Spinal cord (tissue), 10 donors: ENCODE measurements around the gene HSPA8. TPM values are rescaled to one million over a fixed set of nuclear protein-coding genes. Genes with fewer than 3 reads are reported as not detected.
"Not testable (repeated sequence)": the region's sequence is repeated elsewhere in the genome, so short reads cannot be mapped to it uniquely, and the experiment has no call there.

ENCODE experiments used
- DNase-seq, 6 donors: peaks; one replicate each; pipeline versions ENCODE4 v3.0.0 to v3.0.0-alpha.2; 2013 to 2015; ENCODE audit warnings: low spot score in 6 of 6, low read depth in 4 of 6
- H3K27ac ChIP-seq: one replicate; pipeline ENCODE4 v1.5.1; 2013; ENCODE audit warnings: low read depth, low read length, control low read depth
- H3K27me3 ChIP-seq: one replicate; pipeline ENCODE4 v1.6.1; 2013; ENCODE audit warnings: low read length; ENCODE audit not compliant: control insufficient read depth, insufficient read depth
- H3K36me3 ChIP-seq: one replicate; pipeline ENCODE4 v1.6.1; 2013; ENCODE audit warnings: low read length; ENCODE audit not compliant: control insufficient read depth, insufficient read depth
- H3K4me1 ChIP-seq: one replicate; pipeline ENCODE4 v1.6.1; 2013; ENCODE audit warnings: low read length; ENCODE audit not compliant: control insufficient read depth, insufficient read depth
- H3K4me3 ChIP-seq: one replicate; pipeline ENCODE4 v1.5.1; 2013; ENCODE audit warnings: low read depth, low read length, control low read depth
- H3K9me3 ChIP-seq: one replicate; pipeline ENCODE4 v1.6.1; 2013; ENCODE audit warnings: low read length; ENCODE audit not compliant: control insufficient read depth, insufficient read depth
- WGBS: methylation state at CpG from one replicate; pipeline ENCODE4 v1.1.5; 2013; ENCODE audit warnings: missing lambda C conversion rate; ENCODE audit not compliant: insufficient coverage; 5-methylcytosine and 5-hydroxymethylcytosine counted together
- polyA plus RNA-seq, 2 donors: library from polyadenylated mRNA; unstranded; fragments of 120-200 nt; gene quantifications; one replicate each; pipeline ENCODE4 v1.2.1, GENCODE V29; 2013; ENCODE audit not compliant: insufficient read length in 2 of 2
- total RNA-seq, 2 donors: library from RNA; depleted of rRNA in 1 of 2; stranded (reverse); fragments of 120-200 nt in 1 of 2; fragments of >200 nt in 1 of 2; gene quantifications; one replicate each; pipeline versions ENCODE4 v1.2.3 to v1.2.4, GENCODE V29; 2013 to 2014
- donor health status: healthy.

Gene HSPA8
- total and polyA plus RNA-seq, 4 donors: 1,345 to 2,564 (median 1,492) TPM

- H3K9me3 ChIP-seq: no peaks in the 10 kb centered on the region
- no peak overlapping the region for H3K27ac ChIP-seq
- 80% methylated on average over 1 of the region's 3 CpGs for WGBS
- no peaks in the 10 kb centered on the region for H3K27me3 ChIP-seq
- no peak overlapping the region for H3K4me3 ChIP-seq
- peak in 2 of 6 donors; percentile 66 to 86 for DNase-seq
- H3K36me3 ChIP-seq: no peaks in the 10 kb centered on the region
- peaks cover 4% of the 10 kb centered on the region for H3K4me1 ChIP-seq
Observed at GRCh38 chr11:123093739-123094138, 31.8 kb upstream of the HSPA8 start.

GRCh38 chr11:123091506-123091905 is 29.6 kb upstream of the HSPA8 start:
- Histone ChIP-seq H3K27ac (no peak overlapping the region), H3K9me3 (no peaks in the 10 kb centered on the region), H3K4me3 (no peak overlapping the region), H3K27me3 (no peaks in the 10 kb centered on the region), H3K36me3 (no peaks in the 10 kb centered on the region), H3K4me1 (peaks cover 4% of the 10 kb centered on the region)
- WGBS: 65% methylated on average over 2 of the region's 6 CpGs
- DNase-seq: peak in 1 of 6 donors; percentile 61

GRCh38 chr11:123090168-123090567 is 28.2 kb upstream of the HSPA8 start:
- WGBS: no CpG with 5 or more reads among the region's 8 CpGs
- not testable (repeated sequence) for H3K4me1 ChIP-seq, H3K27ac ChIP-seq, H3K36me3 ChIP-seq, DNase-seq, H3K4me3 ChIP-seq, H3K27me3 ChIP-seq, H3K9me3 ChIP-seq

GRCh38 chr11:123088896-123089295 is 27.0 kb upstream of the HSPA8 start:
- H3K4me1 ChIP-seq, DNase-seq, H3K4me3 ChIP-seq, H3K27me3 ChIP-seq, H3K27ac ChIP-seq, H3K36me3 ChIP-seq, H3K9me3 ChIP-seq: not testable (repeated sequence)
- 94% methylated on average over 7 of the region's 10 CpGs for whole genome bisulfite sequencing

GRCh38 chr11:123087657-123088056 is 25.7 kb upstream of the HSPA8 start:
- no CpG with 5 or more reads among the region's 5 CpGs for WGBS
- not testable (repeated sequence) for H3K36me3 ChIP-seq, H3K9me3 ChIP-seq, H3K27ac ChIP-seq, H3K4me3 ChIP-seq, DNase-seq, H3K27me3 ChIP-seq, H3K4me1 ChIP-seq

GRCh38 chr11:123086305-123086704 is 24.4 kb upstream of the HSPA8 start:
- Histone ChIP-seq H3K27ac (no peak overlapping the region), H3K9me3 (no peaks in the 10 kb centered on the region), H3K36me3 (no peaks in the 10 kb centered on the region), H3K4me1 (no peaks in the 10 kb centered on the region), H3K4me3 (no peak overlapping the region), H3K27me3 (no peaks in the 10 kb centered on the region)
- WGBS: 78% methylated on average over 1 of the region's 1 CpG
- peak in 2 of 6 donors; percentile 31 to 65 for DNase-seq

- H3K27ac ChIP-seq: no peak overlapping the region
- no peaks in the 10 kb centered on the region for H3K4me1 ChIP-seq
- DNase-seq: no peak
- H3K27me3 ChIP-seq: no peaks in the 10 kb centered on the region
- H3K36me3 ChIP-seq: no peaks in the 10 kb centered on the region
- H3K4me3 ChIP-seq: no peak overlapping the region
- no CpG with 5 or more reads among the region's 5 CpGs for WGBS
- no peaks in the 10 kb centered on the region for H3K9me3 ChIP-seq
Observed at GRCh38 chr11:123085497-123085896, 23.6 kb upstream of the HSPA8 start.

- Histone ChIP-seq H3K36me3 (no peaks in the 10 kb centered on the region), H3K27ac (no peak overlapping the region), H3K27me3 (no peaks in the 10 kb centered on the region), H3K9me3 (no peaks in the 10 kb centered on the region), H3K4me3 (no peak overlapping the region), H3K4me1 (no peaks in the 10 kb centered on the region)
- WGBS: 97% methylated on average over 7 of the region's 7 CpGs
- DNase-seq: no peak
Observed at GRCh38 chr11:123084454-123084853, 22.5 kb upstream of the HSPA8 start.

GRCh38 chr11:123083623-123084029 is 21.7 kb upstream of the HSPA8 start:
- H3K4me1 ChIP-seq: no peaks in the 10 kb centered on the region
- H3K27ac ChIP-seq: no peak overlapping the region
- no peak overlapping the region for H3K4me3 ChIP-seq
- peak in 1 of 6 donors; percentile 75 for DNase-seq
- WGBS: 19% methylated on average over 4 of the region's 4 CpGs
- H3K36me3 ChIP-seq: no peaks in the 10 kb centered on the region
- H3K9me3 ChIP-seq: no peaks in the 10 kb centered on the region
- no peaks in the 10 kb centered on the region for H3K27me3 ChIP-seq

- no peak for DNase-seq
- WGBS: no CpG with 5 or more reads among the region's 4 CpGs
- H3K27ac ChIP-seq: no peak overlapping the region
- H3K9me3 ChIP-seq: no peaks in the 10 kb centered on the region
- no peak overlapping the region for H3K4me3 ChIP-seq
- no peaks in the 10 kb centered on the region for H3K27me3 ChIP-seq
- no peaks in the 10 kb centered on the region for H3K4me1 ChIP-seq
- H3K36me3 ChIP-seq: no peaks in the 10 kb centered on the region
Observed at GRCh38 chr11:123082977-123083376, 21.0 kb upstream of the HSPA8 start.
